GM10248 (cell line): ENCODE data around the gene FAM131C.

Source experiments
- CTCF ChIA-PET: fragments of 300-600 bp; sonication (Branson Sonifier 250); formaldehyde crosslinking; extraction: SDS; loops from one replicate; lab custom pipeline; 2021; ENCODE audit warnings: antibody characterized with exemption; lab: Yijun Ruan, JAX
- POLR2A ChIA-PET: fragments of 350-650 bp; sonication (Branson Sonifier 250); formaldehyde crosslinking; extraction: SDS; loops from one replicate; lab custom pipeline; 2020; ENCODE audit warnings: antibody characterized with exemption; lab: Yijun Ruan, JAX
- DNase-seq: peaks from one replicate; pipeline ENCODE4 v3.0.0; 2012; ENCODE audit errors: extremely low spot score
- CTCF ChIP-seq: IDR thresholded peaks from 2 replicates; pipeline ENCODE4 v1.5.1; 2012; ENCODE audit warnings: mild to moderate bottlenecking, low read depth; ENCODE audit errors: extremely low read depth, missing control alignments, control extremely low read depth

The FAM131C gene

GRCh38 chr1:16087733-16088132 is 14.3 kb upstream of the FAM131C start:
- DNase-seq: no peak
- CTCF ChIA-PET: interaction anchor here (2.6 kb wide), 1 partner anchor 9 kb away, joined by 16 read pairs; no protein-coding TSS in a partner anchor
- POLR2A ChIA-PET: no interaction called here
- no peak for TF ChIP-seq CTCF

- CTCF ChIA-PET: no interaction called here
These were observed 12.1 kb upstream of the FAM131C start for GRCh38 chr1:16085522-16085921.

GRCh38 chr1:16083486-16083885 is 10.0 kb upstream of the FAM131C start:
- DNase-seq: no peak
- CTCF ChIA-PET: interaction anchor here (0.8 to 8.6 kb wide), 15 partner anchors 10 to 281 kb away, joined by 3 to 328 read pairs (median 6); partner anchors contain the start of gene FAM131C
- no peak for TF ChIP-seq CTCF
- POLR2A ChIA-PET: interaction anchor here (0.6 kb wide), 1 partner anchor 284 kb away, joined by 3 read pairs; no protein-coding TSS in a partner anchor

More at GRCh38 chr1:16085522-16085921, 12.1 kb upstream of the FAM131C start:
- POLR2A ChIA-PET: no interaction called here
- TF ChIP-seq CTCF: no peak
- DNase-seq: no peak

- peak; percentile 65 for TF ChIP-seq CTCF
- ChIA-PET POLR2A (no interaction called here), CTCF (interaction anchor here (0.7 to 8.6 kb wide), 40 partner anchors 9 to 538 kb away, joined by 3 to 328 read pairs (median 4); partner anchors contain the start of gene FAM131C)
- DNase-seq: peak; percentile 79
These were observed 9.0 kb upstream of the FAM131C start for GRCh38 chr1:16082283-16083038.

GRCh38 chr1:16081636-16082035 is 8.2 kb upstream of the FAM131C start:
- no peak for TF ChIP-seq CTCF
- no peak for DNase-seq
- ChIA-PET CTCF (interaction anchor here (0.7 to 8.6 kb wide), 38 partner anchors 8 to 539 kb away, joined by 3 to 328 read pairs (median 4); partner anchors contain the start of genes CPLANE2 and FAM131C), POLR2A (no interaction called here)

- DNase-seq: no peak
- ChIA-PET CTCF (interaction anchor here (0.7 to 8.6 kb wide), 15 partner anchors 8 to 360 kb away, joined by 3 to 328 read pairs (median 9); partner anchors contain the start of genes CPLANE2 and NECAP2), POLR2A (no interaction called here)
- TF ChIP-seq CTCF: no peak
These were observed 7.1 kb upstream of the FAM131C start for GRCh38 chr1:16080422-16081150.
